OCI-LY3 (cell line): Measurements from ENCODE around the gene GATM.
"Not testable (repeated sequence)": the region's sequence is repeated elsewhere in the genome, so short reads cannot be mapped to it uniquely, and the experiment has no call there.

Source experiments
- H2AFZ ChIP-seq: fragments of 200-600, 300-600 bp; shearing (Covaris generic); 2 replicates; pipeline ENCODE4 v1.6.0; 2014; ENCODE audit warnings: antibody characterized with exemption, low read depth, low read length
- H3K27ac ChIP-seq: fragments of 200-600, 300-600 bp; sonication (generic); 2 replicates; pipeline ENCODE4 v1.5.1; 2014; ENCODE audit warnings: mild to moderate bottlenecking, low read length, moderate library complexity, mixed read lengths
- H3K27me3 ChIP-seq: fragments of 200-600, 300-600 bp; sonication (generic); 2 replicates; pipeline ENCODE4 v1.6.1; 2014; ENCODE audit warnings: low read depth, low read length, mixed read lengths
- H3K36me3 ChIP-seq: fragments of 200-600, 300-600 bp; sonication (generic); replicated peaks from 2 replicates; pipeline ENCODE3; 2014; ENCODE audit warnings: low read depth, low read length, mixed read lengths
- H3K4me1 ChIP-seq: fragments of 300-600, 200-600 bp; sonication (generic); 2 replicates; pipeline ENCODE4 v1.6.1; 2014; ENCODE audit warnings: low read length, mixed read lengths
- H3K4me2 ChIP-seq: fragments of 200-600, 300-600 bp; sonication (generic); 2 replicates; pipeline ENCODE4 v1.6.1; 2014; ENCODE audit warnings: low read length, mixed read lengths
- H3K4me3 ChIP-seq: fragments of 300-600, 200-600 bp; sonication (generic); 2 replicates; pipeline ENCODE4 v1.5.1; 2014; ENCODE audit warnings: antibody characterized with exemption, mild to moderate bottlenecking, low read length, moderate library complexity
- H3K79me2 ChIP-seq: fragments of 300-600, 200-600 bp; shearing (Covaris generic); 2 replicates; pipeline ENCODE4 v1.6.1; 2014; ENCODE audit warnings: mild to moderate bottlenecking, low read length, mixed read lengths
- H3K9ac ChIP-seq: fragments of 300-600, 200-600 bp; shearing (Covaris generic); 2 replicates; pipeline ENCODE4 v1.6.0; 2014; ENCODE audit warnings: mild to moderate bottlenecking, low read length, moderate library complexity
- H3K9me3 ChIP-seq: fragments of 200-600, 300-600 bp; shearing (Covaris generic); 2 replicates; pipeline ENCODE4 v1.6.1; 2014; ENCODE audit warnings: low read length, mixed read lengths; ENCODE audit not compliant: insufficient read depth
- H4K20me1 ChIP-seq: fragments of 200-600, 300-600 bp; sonication (generic); 2 replicates; pipeline ENCODE4 v1.6.1; 2016; ENCODE audit warnings: low read length, mixed read lengths; ENCODE audit not compliant: insufficient read depth
- CTCF ChIP-seq: fragments of 200-600, 300-600 bp; sonication (generic); IDR thresholded peaks from 2 replicates; pipeline ENCODE4 v1.5.1; 2014; ENCODE audit warnings: antibody characterized with exemption, low read length, low read depth
- EZH2phosphoT487 ChIP-seq: fragments of 200-600 bp; shearing (Covaris generic); IDR thresholded peaks from 2 replicates; pipeline ENCODE4 v1.6.1; 2018; ENCODE audit warnings: antibody characterized with exemption, mixed run types, low read depth

Gene GATM

GRCh38 chr15:45371546-45371945 is 6.8 kb downstream of the GATM start:
- Histone ChIP-seq H3K9ac (no peak overlapping the region; the same call in 1 of the 2 replicates), H4K20me1 (peaks cover 60% of the 10 kb centered on the region), H3K27me3 (no peaks in the 10 kb centered on the region), H3K36me3 (peaks cover 85% of the 10 kb centered on the region), H3K4me2 (peak overlapping the region; percentile 60), H3K27ac (peak overlapping the region; percentile 16; the same call in 1 of the 2 replicates), H3K9me3 (no peaks in the 10 kb centered on the region), H2AFZ (no peak overlapping the region), H3K79me2 (peaks cover 56% of the 10 kb centered on the region), H3K4me1 (peaks cover 63% of the 10 kb centered on the region), H3K4me3 (0 out of 2 replicates have a peak overlapping the region, but pooled peaks have one; percentile 14)
- TF ChIP-seq EZH2phosphoT487 (no peak), CTCF (no peak)

GRCh38 chr15:45370042-45370441 is 8.3 kb downstream of the GATM start:
- not testable (repeated sequence) for H3K9me3 ChIP-seq, H2AFZ ChIP-seq, H3K27me3 ChIP-seq
- Histone ChIP-seq H4K20me1 (peaks cover 57% of the 10 kb centered on the region), H3K4me2 (peak overlapping the region; percentile 60), H3K79me2 (peaks cover 41% of the 10 kb centered on the region), H3K36me3 (peaks cover 85% of the 10 kb centered on the region), H3K27ac (peak overlapping the region; percentile 66), H3K4me3 (peak overlapping the region; percentile 34), H3K9ac (0 out of 2 replicates have a peak overlapping the region, but pooled peaks have one; percentile 24), H3K4me1 (peaks cover 49% of the 10 kb centered on the region)

GRCh38 chr15:45367222-45367621 is 11.1 kb downstream of the GATM start:
- H3K79me2 ChIP-seq = peaks cover 28% of the 10 kb centered on the region
- not testable (repeated sequence) for H3K27me3 ChIP-seq, H3K9me3 ChIP-seq, H3K4me3 ChIP-seq, H3K27ac ChIP-seq, H2AFZ ChIP-seq, H3K9ac ChIP-seq, H3K4me2 ChIP-seq
- H3K36me3 ChIP-seq = peaks cover 91% of the 10 kb centered on the region
- H4K20me1 ChIP-seq = peaks cover 51% of the 10 kb centered on the region
- peaks cover 32% of the 10 kb centered on the region for H3K4me1 ChIP-seq

GRCh38 chr15:45364271-45364670 is 14.1 kb downstream of the GATM start:
- Histone ChIP-seq H3K9ac (no peak overlapping the region), H3K27me3 (no peaks in the 10 kb centered on the region), H3K36me3 (peaks cover 94% of the 10 kb centered on the region), H3K27ac (no peak overlapping the region), H2AFZ (no peak overlapping the region), H3K9me3 (no peaks in the 10 kb centered on the region), H3K4me1 (peaks cover 2% of the 10 kb centered on the region; the same call in 1 of the 2 replicates), H3K79me2 (peaks cover 6% of the 10 kb centered on the region; the same call in 1 of the 2 replicates), H3K4me3 (no peak overlapping the region), H4K20me1 (peaks cover 47% of the 10 kb centered on the region), H3K4me2 (no peak overlapping the region)
- TF ChIP-seq EZH2phosphoT487 = no peak
- no peak for TF ChIP-seq CTCF

- Histone ChIP-seq H4K20me1 (peaks cover 47% of the 10 kb centered on the region), H3K4me1 (no peaks in the 10 kb centered on the region), H3K36me3 (peaks cover 93% of the 10 kb centered on the region), H3K27me3 (no peaks in the 10 kb centered on the region), H3K27ac (no peak overlapping the region), H3K9me3 (no peaks in the 10 kb centered on the region), H3K4me2 (no peak overlapping the region), H3K79me2 (peaks cover 4% of the 10 kb centered on the region; the same call in 1 of the 2 replicates), H3K4me3 (no peak overlapping the region), H2AFZ (no peak overlapping the region), H3K9ac (no peak overlapping the region)
- no peak for TF ChIP-seq EZH2phosphoT487
- no peak for TF ChIP-seq CTCF
Observed at GRCh38 chr15:45363801-45364200, 14.5 kb downstream of the GATM start.
